H7 (cell line): ENCODE measurements around the gene NOXO1. TPM values are rescaled to one million over a fixed set of nuclear protein-coding genes. Genes with fewer than 3 reads are reported as not detected.
"Not testable (repeated sequence)": the region's sequence is repeated elsewhere in the genome, so short reads cannot be mapped to it uniquely, and the experiment has no call there.

Experiments
- DNase-seq: peaks from one replicate; pipeline ENCODE4 v3.0.0; 2012
- H3K27me3 ChIP-seq: 2 replicates; pipeline ENCODE4 v1.6.0; 2011; ENCODE audit warnings: mild to moderate bottlenecking, low read length; ENCODE audit not compliant: control insufficient read depth, insufficient read depth
- H3K36me3 ChIP-seq: replicated peaks from 2 replicates; pipeline ENCODE4 v1.5.1; 2011; ENCODE audit warnings: low read length; ENCODE audit not compliant: control insufficient read depth, insufficient read depth
- H3K4me3 ChIP-seq: 2 replicates; pipeline ENCODE4 v1.5.1; 2011; ENCODE audit warnings: low read depth, mild to moderate bottlenecking, control low read depth, low read length, moderate library complexity; ENCODE audit not compliant: insufficient read depth
- total RNA-seq: library from RNA; depleted of rRNA; stranded (reverse); fragments of >200 nt; shearing (Covaris generic); gene quantifications from 2 replicates; pipeline ENCODE4 v1.2.3, GENCODE V29; 2014

NOXO1 gene
- total RNA-seq, 1 experiment from 2014 or later: not detected

- Histone ChIP-seq H3K27me3 (no peaks in the 10 kb centered on the region), H3K4me3 (peak overlapping the region; percentile 97), H3K36me3 (peaks cover 9% of the 10 kb centered on the region)
- DNase-seq: peak; percentile 88
Measured at GRCh38 chr16:1972490-1972877, 8.8 kb downstream of the NOXO1 start.

- peak within 1 kb of the TSS; percentile 97 for H3K4me3 ChIP-seq
- no peaks in the 10 kb centered on the region for H3K27me3 ChIP-seq
- peak; percentile 99 for DNase-seq
- H3K36me3 ChIP-seq: peaks cover 8% of the 10 kb centered on the region
Measured at GRCh38 chr16:1971796-1972489, 9.3 kb downstream of the NOXO1 start, which contains the start of gene TBL3. Gene TBL3, plus strand, starts transcription at chr16:1972053. Its CDS starts 112 bp downstream, at chr16:1972165.

GRCh38 chr16:1968146-1968953, 12.9 kb downstream of the NOXO1 start:
- Histone ChIP-seq H3K36me3 (peaks cover 7% of the 10 kb centered on the region), H3K4me3 (no peak overlapping the region), H3K27me3 (no peaks in the 10 kb centered on the region)
- DNase-seq: no peak

- no peak for DNase-seq
- Histone ChIP-seq H3K27me3 (no peaks in the 10 kb centered on the region), H3K36me3 (peaks cover 21% of the 10 kb centered on the region), H3K4me3 (peak within 1 kb of the TSS; percentile 97)
Measured at GRCh38 chr16:1966460-1966859, 14.8 kb downstream of the NOXO1 start, which contains the start of gene RNF151. Gene RNF151, plus strand, starts transcription at chr16:1966856. Its CDS starts 26 bp downstream, at chr16:1966882.

GRCh38 chr16:1965396-1966001, 15.8 kb downstream of the NOXO1 start:
- H3K27me3 ChIP-seq: no peaks in the 10 kb centered on the region
- H3K4me3 ChIP-seq: peak overlapping the region; percentile 97
- H3K36me3 ChIP-seq: peaks cover 23% of the 10 kb centered on the region
- no peak for DNase-seq

- Histone ChIP-seq H3K27me3 (no peaks in the 10 kb centered on the region), H3K4me3 (peak within 1 kb of the TSS; percentile 97), H3K36me3 (peaks cover 23% of the 10 kb centered on the region)
- peak; percentile 100 for DNase-seq
Measured at GRCh38 chr16:1964506-1965395, 16.5 kb downstream of the NOXO1 start, which contains the start of gene RPS2. Gene RPS2, minus strand, starts transcription at chr16:1964826. Its CDS starts 201 bp downstream, at chr16:1964625.

GRCh38 chr16:1963806-1964505, 17.3 kb downstream of the NOXO1 start:
- Histone ChIP-seq H3K36me3 (peaks cover 23% of the 10 kb centered on the region), H3K4me3 (peak overlapping the region; percentile 97), H3K27me3 (no peaks in the 10 kb centered on the region)
- no peak for DNase-seq

- not testable (repeated sequence) for DNase-seq, H3K27me3 ChIP-seq
- Histone ChIP-seq H3K36me3 (peaks cover 23% of the 10 kb centered on the region), H3K4me3 (peak overlapping the region; percentile 12; the same call in 1 of the 2 replicates)
Measured at GRCh38 chr16:1962161-1963153, 18.8 kb downstream of the NOXO1 start.

GRCh38 chr16:1961651-1962067, 19.6 kb downstream of the NOXO1 start:
- Histone ChIP-seq H3K27me3 (no peaks in the 10 kb centered on the region), H3K36me3 (peaks cover 23% of the 10 kb centered on the region), H3K4me3 (no peak overlapping the region)
- peak; percentile 77 for DNase-seq

GRCh38 chr16:1960665-1961630, 20.3 kb downstream of the NOXO1 start:
- Histone ChIP-seq H3K36me3 (peaks cover 23% of the 10 kb centered on the region), H3K27me3 (no peaks in the 10 kb centered on the region), H3K4me3 (peak overlapping the region; percentile 96; the same call in 1 of the 2 replicates)
- peak; percentile 72 for DNase-seq

GRCh38 chr16:1959269-1960039, 21.8 kb downstream of the NOXO1 start, which contains the start of gene NDUFB10:
Gene NDUFB10, plus strand, starts transcription at chr16:1959538. Its CDS starts 87 bp downstream, at chr16:1959625.
- no peaks in the 10 kb centered on the region for H3K27me3 ChIP-seq
- peaks cover 23% of the 10 kb centered on the region for H3K36me3 ChIP-seq
- peak; percentile 98 for DNase-seq
- peak within 1 kb of the TSS; percentile 96 for H3K4me3 ChIP-seq
